ENCODE measurements around the gene S100A1.

DNA sequence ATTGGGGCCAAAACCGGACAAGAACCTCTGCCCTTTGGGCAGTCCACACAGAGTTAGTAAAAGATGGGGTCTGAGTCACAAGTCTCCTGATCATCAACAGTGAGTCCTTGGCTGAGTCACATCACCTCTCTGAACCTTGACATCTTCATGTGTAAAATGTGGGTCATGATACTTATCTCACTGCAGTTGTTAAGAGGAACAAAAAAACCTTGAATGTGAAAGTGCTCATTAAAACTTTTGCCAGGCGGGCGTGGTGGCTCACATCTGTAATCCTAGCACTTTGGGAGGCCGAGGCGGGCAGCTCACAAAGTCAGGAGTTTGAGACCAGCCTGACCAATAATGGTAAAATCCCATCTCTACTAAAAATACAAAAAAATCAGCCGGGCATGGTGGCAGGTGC, 31.0 kb upstream of the S100A1 start:
- no peak for TF ChIP-seq POLR2A (IDR thresholded peaks at IDR 0.05)
- TF ChIP-seq, protein P1, sequence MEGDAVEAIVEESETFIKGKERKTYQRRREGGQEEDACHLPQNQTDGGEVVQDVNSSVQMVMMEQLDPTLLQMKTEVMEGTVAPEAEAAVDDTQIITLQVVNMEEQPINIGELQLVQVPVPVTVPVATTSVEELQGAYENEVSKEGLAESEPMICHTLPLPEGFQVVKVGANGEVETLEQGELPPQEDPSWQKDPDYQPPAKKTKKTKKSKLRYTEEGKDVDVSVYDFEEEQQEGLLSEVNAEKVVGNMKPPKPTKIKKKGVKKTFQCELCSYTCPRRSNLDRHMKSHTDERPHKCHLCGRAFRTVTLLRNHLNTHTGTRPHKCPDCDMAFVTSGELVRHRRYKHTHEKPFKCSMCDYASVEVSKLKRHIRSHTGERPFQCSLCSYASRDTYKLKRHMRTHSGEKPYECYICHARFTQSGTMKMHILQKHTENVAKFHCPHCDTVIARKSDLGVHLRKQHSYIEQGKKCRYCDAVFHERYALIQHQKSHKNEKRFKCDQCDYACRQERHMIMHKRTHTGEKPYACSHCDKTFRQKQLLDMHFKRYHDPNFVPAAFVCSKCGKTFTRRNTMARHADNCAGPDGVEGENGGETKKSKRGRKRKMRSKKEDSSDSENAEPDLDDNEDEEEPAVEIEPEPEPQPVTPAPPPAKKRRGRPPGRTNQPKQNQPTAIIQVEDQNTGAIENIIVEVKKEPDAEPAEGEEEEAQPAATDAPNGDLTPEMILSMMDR (IDR thresholded peaks at IDR 0.05): no peak

Data from thyroid gland (tissue), 4 donors.